Activated gamma-delta T cell (primary cell): ENCODE results near the gene AUTS2.

Experiments used
- DNase-seq: peaks from one replicate; lab custom pipeline; 2025; lab: John Stamatoyannopoulos, UW

AUTS2 gene

DNA sequence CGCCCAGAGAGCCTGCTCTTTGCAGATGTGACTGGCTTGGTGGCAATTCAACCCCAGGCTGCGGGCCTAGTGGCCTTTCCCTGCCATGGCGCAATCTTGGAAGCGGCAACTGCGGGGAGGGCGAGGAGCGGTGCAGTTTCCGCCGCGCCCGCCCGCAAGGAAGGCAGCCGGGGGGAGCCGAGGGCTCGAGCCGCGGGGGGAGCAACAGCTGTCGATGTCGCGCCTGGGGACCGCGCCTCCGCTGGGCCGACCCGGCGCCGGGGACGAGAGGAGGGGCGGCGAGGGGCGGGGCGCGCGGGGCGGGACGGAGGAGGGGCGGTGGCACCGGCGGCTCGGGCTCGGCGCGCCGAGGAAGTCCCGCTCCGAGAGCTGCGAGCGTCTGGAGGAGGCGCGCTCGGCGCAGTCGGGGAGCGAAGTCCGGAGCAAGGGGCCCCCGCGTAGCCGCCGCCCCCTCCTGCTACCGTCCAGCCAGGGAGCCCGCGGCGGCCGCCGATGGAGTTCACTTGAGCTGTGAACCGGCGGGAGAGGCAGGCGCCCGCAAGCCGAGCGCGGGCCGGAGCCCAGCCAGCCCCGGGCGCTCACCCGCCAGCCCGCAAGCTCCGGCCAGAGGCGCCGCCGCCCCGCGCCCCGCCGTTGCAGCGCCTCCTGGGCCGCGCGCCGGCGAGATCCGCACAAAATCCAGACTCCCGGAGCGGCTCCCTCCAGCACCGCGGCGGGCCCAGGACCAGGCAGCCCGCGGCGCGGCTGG lies 1095.6 kb downstream of the AUTS2 start:
- peak; percentile 87 for DNase-seq

DNA sequence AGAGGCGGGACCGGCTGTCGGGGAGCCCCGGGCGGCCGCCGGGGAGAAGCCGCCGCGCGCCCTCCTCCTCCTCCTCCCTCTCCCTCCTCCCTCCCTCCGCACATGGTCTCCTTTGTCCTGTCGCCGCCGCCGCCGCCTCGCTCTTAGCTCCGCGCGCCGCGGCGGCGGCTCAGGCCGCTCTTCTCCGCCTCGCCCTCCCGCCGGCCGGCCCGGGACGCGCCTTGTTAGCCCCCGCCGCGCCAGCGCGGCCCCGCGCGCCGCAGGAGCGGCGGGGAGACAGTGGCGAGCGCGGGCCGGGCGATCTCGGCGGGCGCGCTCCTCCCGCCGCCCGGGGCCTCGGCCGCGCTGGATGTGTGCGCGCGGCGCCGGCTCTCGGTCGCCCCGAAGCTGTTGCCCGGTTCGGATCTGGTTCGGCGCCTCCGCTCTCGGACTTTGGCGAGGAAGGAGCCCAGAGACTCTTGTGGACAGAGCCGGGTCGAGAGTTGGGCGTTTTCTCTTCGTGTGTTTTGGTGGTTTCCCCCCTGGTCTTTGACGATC lies 1096.2 kb downstream of the AUTS2 start:
- DNase-seq, result peak; percentile 24

DNA sequence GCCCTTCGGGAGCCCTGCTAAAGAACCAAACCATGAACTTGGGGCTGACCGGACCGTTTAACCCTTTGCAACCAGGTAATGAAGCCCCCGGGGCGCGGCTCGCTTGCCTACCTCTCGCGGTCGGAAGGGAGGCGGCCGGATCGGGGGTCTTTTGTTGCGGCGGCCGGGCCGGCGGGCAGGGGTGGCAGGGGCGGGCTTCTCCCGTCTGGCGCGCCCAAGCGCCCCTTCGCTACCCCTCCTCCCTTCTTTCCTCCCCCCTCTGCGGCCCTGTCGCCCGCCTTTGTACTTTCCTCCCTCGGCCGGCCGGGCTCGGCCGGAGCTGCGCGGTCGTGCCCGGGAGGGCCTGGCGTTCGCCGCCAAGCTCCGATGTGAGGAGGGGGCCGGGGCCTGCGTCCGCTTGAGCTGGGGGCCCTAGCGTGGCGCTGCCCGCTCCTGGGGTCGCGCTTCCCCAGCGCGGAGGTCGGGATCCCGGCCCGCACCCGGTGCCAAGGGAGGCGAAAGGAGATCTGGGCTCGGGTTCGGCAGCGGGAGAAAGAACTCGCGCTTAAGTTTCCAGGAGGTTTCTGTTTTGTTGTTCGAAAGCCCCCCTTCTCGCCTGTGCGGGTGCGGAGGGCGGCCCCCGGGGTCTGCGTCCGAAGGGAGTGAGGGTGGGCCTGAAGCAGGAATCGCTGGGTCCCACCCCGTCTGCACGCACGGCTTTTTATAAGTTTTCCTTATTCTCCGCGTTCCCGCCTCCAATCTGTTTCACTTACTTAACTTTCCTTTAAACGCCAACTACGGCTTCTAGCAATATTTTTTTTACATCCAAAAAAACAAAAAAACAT lies 1096.9 kb downstream of the AUTS2 start:
- no peak for DNase-seq

DNA sequence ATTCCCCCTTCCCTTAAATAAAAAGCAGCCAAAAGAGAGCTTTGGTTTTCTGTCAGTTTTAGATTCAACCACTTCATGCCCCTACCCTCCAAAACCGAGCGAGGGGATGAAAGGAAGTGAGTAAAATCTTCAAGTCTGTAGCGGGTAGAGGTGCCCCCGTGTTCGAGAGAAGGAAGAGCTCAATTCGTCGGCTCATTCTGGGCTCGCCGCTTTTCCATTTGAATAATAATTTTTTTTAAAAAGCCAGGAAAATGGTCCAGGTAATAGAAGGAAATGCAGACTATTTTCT lies 1097.5 kb downstream of the AUTS2 start:
- DNase-seq, result no peak

DNA sequence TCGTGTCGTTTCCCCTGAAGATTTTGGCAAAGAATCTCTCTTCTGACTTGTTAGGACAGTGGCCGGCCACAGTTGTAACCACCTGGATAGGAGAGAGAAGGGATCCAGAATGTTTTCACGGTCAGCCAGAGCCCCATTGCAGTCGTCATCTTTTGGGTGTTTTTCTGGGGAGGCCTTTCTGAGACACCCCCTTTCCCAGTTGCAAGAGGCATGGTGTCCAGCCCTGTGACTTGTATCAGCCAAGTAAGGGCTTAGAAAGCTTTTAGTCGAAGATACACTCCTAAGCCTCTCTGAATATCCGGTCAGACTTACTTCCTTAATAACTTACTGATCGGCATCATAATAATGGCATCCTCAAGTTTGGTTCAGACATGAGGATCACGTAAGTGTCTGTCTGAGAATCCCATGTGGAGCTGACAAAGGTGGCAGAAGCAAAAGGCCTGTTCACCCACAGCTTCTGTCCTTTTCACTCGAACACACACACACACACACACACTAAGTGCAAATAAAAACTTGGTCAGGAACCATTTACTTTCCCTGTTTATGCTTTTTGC lies 1098.0 kb downstream of the AUTS2 start:
- no peak for DNase-seq

DNA sequence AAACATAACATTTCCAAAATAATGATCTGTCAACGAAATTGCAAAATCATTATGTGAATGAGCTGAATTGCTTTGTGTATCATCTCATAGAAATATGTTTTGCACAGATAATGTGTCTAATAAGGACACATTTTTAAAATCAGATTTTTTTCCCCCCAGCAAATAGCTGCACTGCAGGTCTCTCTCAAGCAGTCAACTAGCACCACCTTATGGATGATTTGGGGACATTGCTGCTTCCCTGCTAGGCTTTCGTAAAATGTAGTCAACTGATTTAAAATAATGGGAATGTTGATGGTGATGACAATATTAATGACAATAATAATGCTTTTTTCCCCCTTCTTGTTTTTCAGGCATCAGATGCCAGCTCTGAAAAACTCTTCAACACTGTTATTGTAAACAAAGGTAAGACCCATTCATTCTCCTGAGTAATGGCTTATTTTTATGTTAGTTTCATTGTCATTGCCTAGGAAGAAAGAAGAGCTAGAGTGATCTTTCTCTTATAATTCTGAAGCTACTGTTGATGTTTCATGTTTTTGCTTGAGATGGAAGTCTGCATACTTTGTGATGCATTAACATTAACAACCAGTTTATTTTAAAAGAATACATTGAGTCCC lies 1100.1 kb downstream of the AUTS2 start:
- no peak for DNase-seq

DNA sequence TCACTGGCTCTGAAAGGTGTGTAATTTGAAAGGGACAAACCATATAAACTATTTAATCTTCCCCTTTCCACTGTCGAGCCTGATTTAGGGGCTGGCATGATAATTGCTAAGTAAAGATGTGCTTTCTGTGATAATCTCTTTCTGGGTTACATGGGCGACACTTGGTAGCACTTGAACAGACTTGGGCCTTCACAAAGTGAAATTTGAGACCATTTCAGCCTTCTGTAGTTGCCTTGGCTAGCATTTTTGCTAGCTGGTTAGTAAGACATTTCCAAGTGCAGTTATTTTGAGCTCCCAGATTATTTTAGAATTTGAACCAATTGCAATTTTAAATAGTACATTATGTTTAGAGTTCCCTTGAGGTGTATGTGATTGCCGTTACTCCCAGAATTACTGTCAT lies 1101.0 kb downstream of the AUTS2 start:
- no peak for DNase-seq

DNA sequence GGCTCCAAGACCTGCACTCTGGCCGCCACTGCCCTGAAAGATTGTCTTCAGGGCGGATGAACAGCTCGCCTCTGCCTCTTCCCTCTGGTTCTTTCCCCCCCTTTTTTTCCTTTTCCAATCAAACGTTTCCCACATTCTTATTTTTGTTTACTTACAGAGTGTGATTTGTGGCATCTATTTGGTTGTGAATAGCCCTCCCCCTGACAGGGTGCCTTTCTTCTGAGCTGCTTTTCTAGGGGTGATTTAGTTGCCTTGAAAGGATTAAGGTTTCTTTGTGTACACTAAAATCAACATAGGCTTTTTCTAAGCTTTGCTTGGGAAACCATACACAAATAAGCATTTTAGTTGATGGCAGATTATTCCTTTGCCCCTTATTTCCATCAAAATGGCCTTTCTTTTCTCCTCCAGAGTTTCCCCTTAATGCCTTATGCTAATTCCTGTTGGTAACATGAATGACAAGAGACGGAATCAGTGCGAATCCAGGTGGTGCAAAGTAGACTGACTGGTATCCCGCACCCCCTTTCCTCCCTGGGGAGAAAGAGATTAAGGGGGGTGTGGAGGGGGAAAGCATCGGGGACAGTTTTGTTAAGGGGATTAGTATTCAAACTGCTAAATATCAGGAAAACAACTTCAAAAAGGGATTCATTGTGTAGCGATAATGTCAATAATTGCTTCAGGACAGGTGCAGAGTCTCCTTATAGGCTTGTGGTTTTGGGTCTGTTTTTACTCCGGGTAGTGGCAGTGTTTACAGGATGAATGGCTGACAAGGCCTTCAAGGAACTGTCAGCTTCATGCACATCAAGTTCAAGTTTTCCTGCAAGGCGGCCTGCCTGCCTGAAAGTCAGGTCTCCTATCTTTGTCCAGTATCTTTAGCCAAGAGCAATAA lies 1102.0 kb downstream of the AUTS2 start:
- no peak for DNase-seq

DNA sequence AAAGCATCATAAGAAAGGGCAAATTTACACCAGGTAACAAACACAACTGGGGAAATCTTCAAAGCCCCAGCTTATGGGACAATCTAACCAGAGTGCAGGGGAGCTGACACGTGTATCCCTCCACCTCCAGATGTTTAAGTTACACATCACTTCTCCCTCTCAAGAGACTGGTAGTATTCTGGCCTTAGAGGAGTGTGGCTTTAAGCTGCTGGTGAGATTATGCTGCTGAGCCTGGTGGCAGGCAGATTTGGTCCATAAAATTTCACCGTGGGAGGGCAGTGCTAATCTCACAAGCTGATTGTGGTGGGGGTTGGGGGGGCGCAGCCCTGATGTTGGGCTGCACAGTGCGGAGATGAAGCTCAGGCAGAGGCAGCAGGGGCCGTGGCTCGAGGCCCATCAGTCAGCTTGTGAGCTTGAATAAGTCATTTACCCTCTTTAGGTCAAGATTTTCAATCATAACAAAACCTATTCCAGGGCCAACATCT lies 1102.7 kb downstream of the AUTS2 start:
- DNase-seq, result no peak

DNA sequence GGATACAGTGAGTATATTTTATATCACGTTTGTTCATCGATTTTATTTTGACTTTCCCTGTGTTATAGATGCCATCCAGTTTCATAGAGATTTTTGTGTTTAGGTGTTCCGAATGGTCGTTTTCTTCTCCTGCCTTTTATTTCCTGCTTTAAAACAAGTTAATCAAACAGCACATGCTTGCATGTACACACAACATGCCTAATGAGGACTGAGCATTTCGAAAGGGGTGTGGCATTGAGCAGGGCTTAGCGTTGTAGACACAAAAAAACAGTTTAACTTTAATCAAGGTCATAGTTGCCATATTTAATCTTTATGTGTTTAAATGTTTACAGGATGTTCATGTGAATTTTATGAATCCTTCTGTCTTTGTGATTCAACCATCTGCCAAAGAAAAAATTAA lies 1103.2 kb downstream of the AUTS2 start:
- DNase-seq, result no peak

DNA sequence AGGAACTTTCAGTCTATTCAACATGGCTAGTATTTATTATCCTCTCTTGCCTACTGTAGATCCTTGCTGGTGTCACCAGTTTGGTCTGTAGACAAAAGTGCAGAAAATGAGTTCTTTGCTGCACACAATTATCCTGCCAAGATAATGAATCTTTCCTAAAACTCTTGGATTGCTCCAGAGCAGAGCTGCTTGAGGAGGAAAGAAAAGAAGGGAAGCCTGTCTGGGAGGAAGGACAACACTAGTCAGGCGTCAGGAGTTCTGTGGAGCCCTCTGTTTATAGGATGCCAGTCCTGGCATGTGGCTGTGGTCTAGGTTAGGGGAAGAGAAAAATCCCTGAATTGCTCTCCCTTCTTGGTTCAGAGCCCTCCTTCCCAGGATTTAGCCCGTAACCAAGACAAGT lies 1103.7 kb downstream of the AUTS2 start:
- no peak for DNase-seq

DNA sequence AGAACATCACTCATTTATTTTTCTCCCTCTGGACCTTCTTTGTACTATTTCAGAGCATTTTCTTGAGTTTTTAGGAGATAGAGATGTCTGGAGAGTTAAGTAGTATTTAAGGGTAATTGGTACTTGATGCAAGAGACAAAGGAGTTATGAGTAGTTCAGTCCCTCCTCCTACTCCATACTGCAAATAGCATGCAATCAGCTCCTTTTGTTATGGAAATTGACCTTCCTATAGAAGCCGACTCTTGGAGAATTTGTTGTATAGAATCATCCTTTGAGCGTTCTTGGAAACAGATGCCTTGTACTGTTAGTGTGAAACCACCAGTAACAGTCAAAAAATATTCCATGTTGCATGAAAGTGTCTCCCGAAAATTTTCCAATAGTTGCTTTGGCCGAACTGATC lies 1105.5 kb downstream of the AUTS2 start:
- no peak for DNase-seq

DNA sequence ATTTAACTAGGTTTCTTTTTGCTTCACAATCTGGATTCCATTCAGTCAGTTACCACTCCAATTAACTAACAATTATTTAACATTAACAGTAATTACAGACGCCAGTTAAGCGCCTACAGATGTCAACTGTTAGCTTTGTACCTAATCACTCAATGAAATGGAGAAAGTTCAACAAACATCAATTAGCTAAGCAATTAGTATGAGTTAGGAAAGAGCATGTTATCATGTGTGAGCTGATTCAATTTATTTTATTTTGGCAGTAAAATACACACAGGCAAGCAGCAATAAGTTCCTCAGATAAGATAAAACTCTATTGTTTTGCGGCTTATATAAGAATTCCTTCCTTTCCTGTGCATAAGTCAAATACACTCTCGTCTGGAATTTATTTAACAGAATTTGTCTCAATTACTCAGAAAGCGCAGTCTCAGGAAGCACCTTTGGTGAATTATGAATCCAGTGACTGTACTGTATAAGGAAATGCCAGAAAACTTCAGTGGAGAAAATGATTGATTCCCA lies 1106.6 kb downstream of the AUTS2 start:
- DNase-seq, result no peak

DNA sequence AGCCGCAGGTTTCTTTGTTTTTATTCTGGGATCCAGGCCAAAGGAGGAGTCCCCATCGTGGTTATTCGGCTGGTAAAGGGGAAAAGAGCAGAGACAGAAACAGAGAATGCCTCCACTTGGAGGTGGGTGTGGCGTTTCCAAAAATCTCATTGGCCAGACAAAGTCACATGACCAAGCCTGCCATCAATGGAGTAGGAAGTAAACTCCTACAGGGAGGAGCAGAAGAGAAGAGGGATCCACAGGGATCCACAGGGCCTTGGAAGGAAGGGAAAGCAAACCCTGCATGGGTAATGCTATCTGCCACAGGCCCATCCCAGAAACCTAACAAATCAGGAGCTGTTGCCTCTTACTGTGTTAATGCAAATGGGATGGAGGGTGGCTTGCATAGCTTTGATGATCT lies 1107.9 kb downstream of the AUTS2 start:
- no peak for DNase-seq

DNA sequence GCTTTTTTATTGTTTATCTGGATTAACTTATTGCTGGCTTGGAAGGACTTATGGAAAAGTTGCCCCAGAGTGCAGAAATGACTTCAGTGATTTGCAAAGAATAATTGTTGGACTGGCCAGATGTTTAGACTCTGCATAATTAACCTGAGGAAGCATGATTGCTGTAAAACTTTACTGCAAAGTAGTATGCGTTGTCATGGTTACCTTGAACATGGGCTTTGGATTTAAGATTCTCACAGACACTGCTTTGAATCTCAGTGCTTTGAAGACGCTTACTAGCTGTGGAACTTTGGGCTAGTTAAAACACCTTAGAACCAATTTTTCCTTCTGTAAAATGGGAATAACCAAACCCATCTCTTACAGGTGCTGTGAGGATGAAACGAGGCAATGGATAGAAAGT lies 1108.4 kb downstream of the AUTS2 start:
- no peak for DNase-seq

DNA sequence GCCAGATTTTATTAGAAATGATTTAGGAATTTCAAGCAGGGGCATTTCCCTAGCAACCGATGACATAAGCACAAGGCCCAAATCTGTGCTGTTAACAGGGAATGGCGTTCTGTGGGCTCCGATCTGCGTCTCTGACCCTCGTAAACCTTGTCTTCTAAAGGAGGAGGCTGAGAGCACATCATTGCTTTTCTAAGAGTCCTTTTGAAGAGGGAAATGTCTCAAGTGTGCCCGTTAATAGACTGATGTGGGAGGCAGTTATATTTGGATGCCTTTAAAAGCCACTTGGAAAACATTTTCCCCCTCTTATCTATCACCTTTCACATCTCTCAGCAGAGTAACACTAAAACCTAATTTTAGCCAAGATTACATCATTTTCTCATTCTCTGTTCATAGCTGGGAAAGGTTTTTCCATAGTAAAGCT lies 1109.6 kb downstream of the AUTS2 start:
- no peak for DNase-seq

DNA sequence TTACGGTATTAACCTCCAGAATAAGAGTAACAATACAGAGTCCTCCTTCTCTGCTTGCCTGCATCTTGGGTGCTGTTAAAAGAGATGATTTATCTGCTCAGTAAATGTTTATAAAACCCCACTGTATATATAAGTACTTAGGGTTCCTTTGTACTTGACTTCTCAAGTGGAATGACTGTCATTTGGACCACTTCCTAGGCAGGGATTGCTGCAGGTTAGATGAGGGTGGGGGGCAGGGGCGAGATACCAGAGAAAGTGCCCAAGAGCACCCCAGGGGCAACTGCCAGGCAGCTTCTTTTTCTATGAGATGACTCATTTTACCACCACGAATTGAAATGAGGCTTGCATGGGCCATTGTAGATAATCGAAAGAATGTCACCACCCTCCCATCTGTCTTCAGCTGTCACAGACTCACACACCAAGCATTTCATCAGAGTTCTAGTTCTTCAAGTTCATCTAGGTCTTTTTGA lies 1111.8 kb downstream of the AUTS2 start:
- no peak for DNase-seq

DNA sequence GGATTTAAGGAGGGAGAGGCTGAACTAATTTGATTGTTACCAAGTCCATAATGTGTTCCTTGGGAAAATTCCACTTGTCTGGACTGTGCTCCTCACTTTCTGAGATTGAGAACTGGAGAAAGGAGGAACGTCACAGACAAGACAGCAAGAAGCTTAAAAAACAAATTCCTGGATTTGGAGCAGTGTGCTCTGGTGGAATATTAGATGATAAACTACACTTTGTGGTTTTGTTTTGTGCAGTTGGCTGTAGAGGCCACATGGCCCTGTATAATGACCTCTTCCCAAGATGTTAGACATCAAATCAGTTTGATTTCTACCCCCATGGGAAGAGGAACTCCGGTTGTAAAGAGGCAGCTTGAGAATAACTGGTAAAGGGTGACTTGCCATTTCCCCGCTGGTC lies 1112.4 kb downstream of the AUTS2 start:
- DNase-seq, result no peak

DNA sequence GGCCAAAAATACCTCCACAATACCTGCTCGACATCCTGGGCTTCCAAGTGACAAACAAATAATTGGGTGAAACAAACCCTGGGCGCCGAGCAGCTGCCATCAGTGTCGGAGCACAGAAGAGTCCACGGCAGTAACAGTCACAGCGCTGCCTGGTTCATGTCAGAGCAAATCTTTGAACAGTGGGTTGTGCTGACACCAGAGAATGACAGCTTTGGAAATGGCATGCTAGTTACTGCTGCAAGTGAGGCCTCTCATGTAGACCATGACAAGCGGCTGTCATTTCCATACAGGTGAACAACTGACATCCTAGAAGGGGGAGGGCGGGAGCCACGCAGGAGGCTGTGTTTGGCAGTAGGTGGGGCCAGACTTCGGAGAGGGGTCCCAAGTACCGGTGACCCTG lies 1113.2 kb downstream of the AUTS2 start:
- no peak for DNase-seq

DNA sequence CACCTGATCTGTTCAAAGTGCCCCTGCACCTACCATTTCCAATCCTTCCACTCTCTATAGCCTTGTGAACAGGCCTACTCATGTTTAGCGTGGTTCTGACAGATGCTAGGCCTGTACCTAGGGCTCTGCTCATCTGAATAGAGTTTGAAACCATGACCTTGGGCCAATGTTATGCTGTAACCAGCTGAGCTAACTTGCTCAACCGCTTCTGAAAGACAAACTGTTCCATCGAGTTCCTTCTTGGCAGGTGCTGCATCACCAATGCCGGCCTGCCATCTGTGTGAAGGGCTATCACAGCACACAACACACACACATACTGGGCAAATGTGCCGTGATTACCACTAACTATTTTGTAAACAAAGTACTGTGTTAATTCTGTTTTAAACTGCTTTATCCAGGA lies 1114.7 kb downstream of the AUTS2 start:
- no peak for DNase-seq

DNA sequence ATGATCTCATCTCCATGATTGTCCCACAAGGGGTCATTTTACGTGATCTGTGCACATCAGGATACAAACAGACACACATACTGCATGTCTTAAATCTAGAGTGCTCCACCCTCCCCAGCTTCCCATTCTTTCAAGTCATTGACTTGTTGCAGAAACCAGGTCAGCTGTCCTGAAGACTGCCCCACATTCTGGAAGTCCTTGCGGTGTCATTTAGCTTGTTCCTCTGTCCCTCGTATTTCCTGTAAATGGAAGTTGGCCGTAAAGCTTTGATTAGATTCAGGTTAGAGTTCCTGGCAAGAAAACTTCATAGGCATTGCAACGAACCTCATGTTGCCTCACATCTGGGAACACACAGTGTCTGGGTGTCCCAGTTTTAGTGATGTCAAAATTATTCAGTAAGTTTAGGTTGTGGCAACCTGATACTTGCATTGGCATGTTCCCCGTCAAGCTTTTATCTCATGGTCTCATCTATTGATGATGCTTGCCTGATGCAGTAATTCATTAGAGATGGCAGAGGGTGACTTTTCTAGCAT lies 1116.3 kb downstream of the AUTS2 start:
- no peak for DNase-seq
